Activated CD4-positive, CD25-positive, alpha-beta regulatory T cell treated with anti-CD3 and anti-CD28 coated beads, Interleukin-2, amount 50 U/mL, for 24 hours (primary cell): ENCODE results near the gene RSPH3.
A peak's percentile ranks its signal among the peaks of the same experiment; 100 is the strongest.
"Not testable (repeated sequence)": the region's sequence is repeated elsewhere in the genome, so short reads cannot be mapped to it uniquely, and the experiment has no call there.

Experiments
- ATAC-seq, 2 donors: fragments of 150-1000 bp; cut with Tn5 transposase; one replicate each; pipeline ENCODE4 v1.10.0; 2021; ENCODE audit warnings: mild to moderate bottlenecking in 1 of 2, moderate library complexity in 1 of 2

Gene RSPH3

GRCh38 chr6:158999666-159000403 lies at the start of gene RSPH3:
Gene RSPH3 (minus strand): TSS chr6:159000202. CDS start chr6:158999550, 652 bp downstream.
- peak; percentile 86 to 90 for ATAC-seq

- ATAC-seq, result no peak
Observed at GRCh38 chr6:159047891-159048685, 48.1 kb upstream of the RSPH3 start.

GRCh38 chr6:159045801-159046200 lies 45.8 kb upstream of the RSPH3 start:
- ATAC-seq, result no peak

GRCh38 chr6:159044899-159045727 lies 45.1 kb upstream of the RSPH3 start, which contains the start of gene TAGAP:
Gene TAGAP (minus strand): TSS chr6:159044991. CDS start chr6:159044146, 845 bp downstream.
- ATAC-seq, result peak; percentile 83 to 86

GRCh38 chr6:159043947-159044346 lies 43.9 kb upstream of the RSPH3 start:
- ATAC-seq, result no peak

GRCh38 chr6:159043251-159043650 lies 43.2 kb upstream of the RSPH3 start:
- peak; percentile 4 to 5 for ATAC-seq

- no peak for ATAC-seq
Observed at GRCh38 chr6:159042826-159043181, 42.8 kb upstream of the RSPH3 start.

GRCh38 chr6:159042003-159042825 lies 42.2 kb upstream of the RSPH3 start:
- peak; percentile 20 to 30 for ATAC-seq

- no peak for ATAC-seq
Observed at GRCh38 chr6:159041181-159041580, 41.2 kb upstream of the RSPH3 start.

GRCh38 chr6:159039885-159040258 lies 39.9 kb upstream of the RSPH3 start:
- peak in 1 of 2 donors; percentile 1 for ATAC-seq

GRCh38 chr6:159038914-159039884 lies 39.2 kb upstream of the RSPH3 start:
- peak; percentile 49 to 54 for ATAC-seq

- not testable (repeated sequence) for ATAC-seq
Observed at GRCh38 chr6:159038318-159038717, 38.3 kb upstream of the RSPH3 start.

- no peak for ATAC-seq
Observed at GRCh38 chr6:159037756-159038290, 37.8 kb upstream of the RSPH3 start.

- no peak for ATAC-seq
Observed at GRCh38 chr6:159036673-159037072, 36.7 kb upstream of the RSPH3 start.

GRCh38 chr6:159035891-159036290 lies 35.9 kb upstream of the RSPH3 start:
- no peak for ATAC-seq

GRCh38 chr6:159033160-159034049 lies 33.4 kb upstream of the RSPH3 start:
- no peak for ATAC-seq

GRCh38 chr6:159031846-159032245 lies 31.8 kb upstream of the RSPH3 start:
- ATAC-seq, result no peak

GRCh38 chr6:159030168-159030567 lies 30.2 kb upstream of the RSPH3 start:
- no peak for ATAC-seq

GRCh38 chr6:159025224-159025623 lies 25.2 kb upstream of the RSPH3 start:
- ATAC-seq, result not testable (repeated sequence)
